Ascending aorta (tissue), 2 donors: ENCODE results near the gene LRP1B. TPM values are rescaled to one million over a fixed set of nuclear protein-coding genes. Genes with fewer than 3 reads are reported as not detected.
"Not testable (repeated sequence)": the region's sequence is repeated elsewhere in the genome, so short reads cannot be mapped to it uniquely, and the experiment has no call there.

ENCODE experiments used
- DNase-seq, 2 donors: peaks; one replicate each; pipeline ENCODE4 v3.0.0-alpha.2; 2019; ENCODE audit warnings: low spot score in 2 of 2
- H3K27ac ChIP-seq, 2 donors: fragments of 200-600 bp; sonication (generic); one replicate each; pipeline ENCODE4 v1.5.1; 2016 to 2017; ENCODE audit warnings: mild to moderate bottlenecking in 1 of 2
- H3K27me3 ChIP-seq: fragments of 200-600 bp; sonication (generic); one replicate; pipeline ENCODE4 v1.5.1; 2017
- H3K36me3 ChIP-seq, 2 donors: fragments of 200-600 bp; sonication (generic); one replicate each; pipeline ENCODE4 v1.5.1; 2016
- H3K4me1 ChIP-seq, 2 donors: fragments of 200-600 bp; sonication (generic); one replicate each; pipeline ENCODE4 v1.5.1; 2016 to 2017; ENCODE audit warnings: mild to moderate bottlenecking in 1 of 2
- H3K4me3 ChIP-seq, 2 donors: fragments of 200-600 bp; sonication (generic); one replicate each; pipeline ENCODE4 v1.5.1; 2016 to 2017; ENCODE audit warnings: mild to moderate bottlenecking in 1 of 2
- H3K9me3 ChIP-seq, 2 donors: fragments of 200-600 bp; sonication (generic); one replicate each; pipeline ENCODE4 v1.5.1; 2016
- intact Hi-C: fragments of 100-400 bp; cut with DNase I; formaldehyde crosslinking; loops from one replicate; pipeline ENCODE4 v1.15.1; 2023
- total RNA-seq: library from RNA; depleted of rRNA; stranded (reverse); fragments of >200 nt; gene quantifications from one replicate; pipeline ENCODE4 v1.1.0, GENCODE V29; 2016
- TF ChIP-seq, protein P1 (sequence below), 3 experiments: fragments of 200-600 bp in 2 of 3; fragments of 450-650 bp in 1 of 3; sonication (generic) in 2 of 3; IDR thresholded peaks; one replicate each; pipeline ENCODE4 v1.5.1; 2016 to 2019; ENCODE audit warnings: antibody characterized with exemption in 3 of 3, mild to moderate bottlenecking in 1 of 3, moderate library complexity in 1 of 3

Gene LRP1B
- total RNA-seq, 1 donor from 2014 or later, result not detected

DNA sequence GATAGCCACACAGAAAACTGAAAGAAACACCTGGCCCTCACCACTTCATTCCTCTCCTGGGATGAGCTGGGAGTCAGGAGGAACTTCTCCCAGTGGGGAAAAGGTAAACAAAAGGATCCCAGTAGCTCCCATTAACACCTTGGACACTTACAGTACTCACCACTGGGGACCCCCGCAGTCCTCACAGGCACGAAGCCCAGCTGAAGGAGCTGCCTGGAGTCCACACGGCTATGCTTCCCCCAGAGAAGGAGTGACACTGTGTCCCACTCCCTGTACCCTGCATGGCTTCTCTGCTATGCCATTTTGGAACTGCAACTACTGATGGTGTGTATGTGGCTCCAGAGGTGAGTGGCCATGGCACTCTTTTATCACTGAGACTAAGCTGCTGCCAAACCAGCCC, 1565.1 kb downstream of the LRP1B start:
- intact Hi-C loops, result no loop called here
- no peaks in the 10 kb centered on the region for H3K4me1 ChIP-seq

GRCh38 chr2:140555701-140556100, 1575.1 kb downstream of the LRP1B start:
- Histone ChIP-seq H3K27me3 (no peaks in the 10 kb centered on the region), H3K27ac (no peak overlapping the region), H3K36me3 (no peaks in the 10 kb centered on the region), H3K4me3 (no peak overlapping the region), H3K4me1 (no peaks in the 10 kb centered on the region), H3K9me3 (no peaks in the 10 kb centered on the region)
- intact Hi-C loops, result no loop called here
- TF ChIP-seq, protein P1, sequence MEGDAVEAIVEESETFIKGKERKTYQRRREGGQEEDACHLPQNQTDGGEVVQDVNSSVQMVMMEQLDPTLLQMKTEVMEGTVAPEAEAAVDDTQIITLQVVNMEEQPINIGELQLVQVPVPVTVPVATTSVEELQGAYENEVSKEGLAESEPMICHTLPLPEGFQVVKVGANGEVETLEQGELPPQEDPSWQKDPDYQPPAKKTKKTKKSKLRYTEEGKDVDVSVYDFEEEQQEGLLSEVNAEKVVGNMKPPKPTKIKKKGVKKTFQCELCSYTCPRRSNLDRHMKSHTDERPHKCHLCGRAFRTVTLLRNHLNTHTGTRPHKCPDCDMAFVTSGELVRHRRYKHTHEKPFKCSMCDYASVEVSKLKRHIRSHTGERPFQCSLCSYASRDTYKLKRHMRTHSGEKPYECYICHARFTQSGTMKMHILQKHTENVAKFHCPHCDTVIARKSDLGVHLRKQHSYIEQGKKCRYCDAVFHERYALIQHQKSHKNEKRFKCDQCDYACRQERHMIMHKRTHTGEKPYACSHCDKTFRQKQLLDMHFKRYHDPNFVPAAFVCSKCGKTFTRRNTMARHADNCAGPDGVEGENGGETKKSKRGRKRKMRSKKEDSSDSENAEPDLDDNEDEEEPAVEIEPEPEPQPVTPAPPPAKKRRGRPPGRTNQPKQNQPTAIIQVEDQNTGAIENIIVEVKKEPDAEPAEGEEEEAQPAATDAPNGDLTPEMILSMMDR (IDR thresholded peaks at IDR 0.05), result no peak
- DNase-seq, result no peak

More for the DNA sequence above, 1565.1 kb downstream of the LRP1B start:
- no peaks in the 10 kb centered on the region for H3K36me3 ChIP-seq
- no peaks in the 10 kb centered on the region for H3K9me3 ChIP-seq
- no peak overlapping the region for H3K27ac ChIP-seq
- H3K4me3 ChIP-seq, result no peak overlapping the region
- TF ChIP-seq, protein P1 (IDR thresholded peaks at IDR 0.05), result no peak
- no peak for DNase-seq
- H3K27me3 ChIP-seq, result no peaks in the 10 kb centered on the region

- H3K36me3 ChIP-seq, result no peaks in the 10 kb centered on the region
- intact Hi-C loops, result no loop called here
- H3K4me1 ChIP-seq, result no peaks in the 10 kb centered on the region
- no peaks in the 10 kb centered on the region for H3K27me3 ChIP-seq
- H3K27ac ChIP-seq, result no peak overlapping the region
- DNase-seq, result no peak
- TF ChIP-seq, protein P1 (IDR thresholded peaks at IDR 0.05), result no peak
- no peaks in the 10 kb centered on the region for H3K9me3 ChIP-seq
- H3K4me3 ChIP-seq, result no peak overlapping the region
Observed at GRCh38 chr2:140552634-140553033, 1578.2 kb downstream of the LRP1B start.

DNA sequence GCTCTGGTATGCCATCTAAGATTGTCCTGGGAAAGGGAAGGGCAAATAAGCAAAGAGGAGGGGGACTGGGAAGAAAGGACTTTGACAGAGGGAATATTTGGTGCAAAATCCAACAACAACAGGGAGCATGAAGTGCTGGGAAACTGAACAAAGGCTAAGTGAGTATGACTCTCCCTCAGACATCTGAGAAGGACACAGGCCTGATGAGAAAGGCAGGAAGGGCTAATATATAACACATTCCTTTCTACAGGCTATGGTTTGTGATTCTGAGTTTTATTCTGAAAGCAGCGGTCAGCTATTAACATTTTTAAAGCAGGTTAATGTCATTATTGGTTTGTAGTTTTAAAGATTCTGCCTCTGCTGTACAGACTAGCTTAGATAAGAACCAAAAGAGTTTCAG, 1579.5 kb downstream of the LRP1B start:
- no peak for DNase-seq
- TF ChIP-seq, protein P1 (IDR thresholded peaks at IDR 0.05), result no peak
- H3K27me3 ChIP-seq, result no peaks in the 10 kb centered on the region
- no peak overlapping the region for H3K4me3 ChIP-seq
- no peak overlapping the region for H3K27ac ChIP-seq
- no peaks in the 10 kb centered on the region for H3K36me3 ChIP-seq
- no peaks in the 10 kb centered on the region for H3K4me1 ChIP-seq
- intact Hi-C loops, result no loop called here
- no peaks in the 10 kb centered on the region for H3K9me3 ChIP-seq

DNA sequence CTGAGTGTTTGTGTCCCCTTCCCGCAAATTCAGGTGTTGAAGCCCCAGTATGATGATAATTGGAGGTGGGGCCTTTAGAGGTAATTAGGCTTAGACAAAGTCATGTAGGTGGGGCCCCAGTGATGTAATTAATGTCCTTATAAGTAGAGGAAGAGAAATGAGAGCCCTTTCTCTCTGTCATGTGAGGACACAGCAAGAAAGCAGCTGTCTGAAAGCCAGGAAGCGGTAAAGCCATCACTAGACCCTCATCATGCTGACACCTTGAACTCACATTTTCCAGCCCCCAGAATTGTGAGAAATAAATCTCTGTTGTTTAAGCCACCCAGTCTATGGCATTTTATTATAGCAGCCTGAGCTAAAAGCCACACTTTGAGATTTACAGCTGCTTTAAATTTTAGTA, 1580.0 kb downstream of the LRP1B start:
- Histone ChIP-seq H3K27me3 (no peaks in the 10 kb centered on the region), H3K4me1 (no peaks in the 10 kb centered on the region), H3K9me3 (no peaks in the 10 kb centered on the region), H3K36me3 (no peaks in the 10 kb centered on the region), H3K27ac (no peak overlapping the region), H3K4me3 (no peak overlapping the region)
- no peak for DNase-seq
- intact Hi-C loops, result no loop called here
- TF ChIP-seq, protein P1 (IDR thresholded peaks at IDR 0.05), result no peak

DNA sequence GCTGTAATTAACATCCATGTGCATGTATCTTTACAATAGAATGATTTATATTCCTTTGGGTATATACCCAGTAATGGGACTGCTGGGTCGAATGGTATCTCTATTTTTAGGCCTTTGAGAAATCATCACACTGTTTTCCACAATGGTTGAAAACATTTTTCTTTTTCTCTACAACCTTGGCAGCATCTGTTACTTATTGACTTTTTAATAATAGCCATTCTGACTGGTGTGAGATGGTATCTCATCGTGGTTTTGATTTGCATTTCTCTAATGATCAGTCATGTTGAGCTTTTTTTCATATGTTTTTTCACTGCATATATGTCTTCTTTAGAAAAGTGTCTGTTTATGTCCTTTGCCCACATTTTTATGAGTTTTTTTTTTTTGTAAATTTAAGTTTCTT, 1586.0 kb downstream of the LRP1B start:
- DNase-seq, H3K4me1 ChIP-seq, H3K4me3 ChIP-seq, H3K9me3 ChIP-seq, H3K36me3 ChIP-seq, H3K27ac ChIP-seq, intact Hi-C loops, H3K27me3 ChIP-seq: not testable (repeated sequence)
